OCI-LY1 (cell line): Measurements from ENCODE around the gene STK38.

ENCODE experiments used
- CTCF ChIP-seq: fragments of 200-600 bp; sonication (generic), shearing (Covaris generic); IDR thresholded peaks from 2 replicates; pipeline ENCODE4 v1.5.1; 2017; ENCODE audit warnings: mild to moderate bottlenecking, antibody characterized with exemption, low read length, moderate library complexity, mixed read lengths
- EZH2 ChIP-seq: fragments of 200-600 bp; sonication (generic), shearing (Covaris generic); IDR thresholded peaks from 2 replicates; pipeline ENCODE4 v1.8.0; 2017; ENCODE audit warnings: borderline replicate concordance, mixed run types, mild to moderate bottlenecking, antibody characterized with exemption, low read length, moderate library complexity, mixed read lengths

GRCh38 chr6:36563237-36563927 lies 16.1 kb upstream of the STK38 start:
- TF ChIP-seq CTCF = no peak
- TF ChIP-seq EZH2 = no peak
